ENCODE data around the gene OR6K3. TPM values are rescaled to one million over a fixed set of nuclear protein-coding genes. Genes with fewer than 3 reads are reported as not detected.
"Not testable (repeated sequence)": the region's sequence is repeated elsewhere in the genome, so short reads cannot be mapped to it uniquely, and the experiment has no call there.

OR6K3 gene
- total RNA-seq, 1 donor from 2014 or later: not detected

- not testable (repeated sequence) for DNase-seq (ENCODE audit: low read depth in 2 of 2)
These were observed 32.2 kb downstream of the OR6K3 start for GRCh38 chr1:158688343-158688742.

- no peak for DNase-seq (ENCODE audit: low read depth in 2 of 2)
These were observed 33.5 kb downstream of the OR6K3 start for GRCh38 chr1:158687037-158687436.

GRCh38 chr1:158686111-158687009 is 34.2 kb downstream of the OR6K3 start, which contains the start of gene SPTA1:
TSS of gene SPTA1 (minus strand) at chr1:158686715. CDS start at chr1:158686517, 198 bp downstream.
- DNase-seq (ENCODE audit: low read depth in 2 of 2): no peak

GRCh38 chr1:158685085-158685484 is 35.4 kb downstream of the OR6K3 start:
- no peak for DNase-seq (ENCODE audit: low read depth in 2 of 2)

- no peak for DNase-seq (ENCODE audit: low read depth in 2 of 2)
These were observed 38.9 kb downstream of the OR6K3 start for GRCh38 chr1:158681606-158682005.

GRCh38 chr1:158679289-158679688 is 41.2 kb downstream of the OR6K3 start:
- no peak for DNase-seq (ENCODE audit: low read depth in 2 of 2)

GRCh38 chr1:158675563-158676323 is 44.8 kb downstream of the OR6K3 start:
- DNase-seq (ENCODE audit: low read depth in 2 of 2): no peak

GRCh38 chr1:158674302-158674701 is 46.2 kb downstream of the OR6K3 start:
- no peak for DNase-seq (ENCODE audit: low read depth in 2 of 2)

Other genes starting within 250 kb of the OR6K3 start
- gene OR10R2, start 248.5 kb downstream of the OR6K3 start, total RNA-seq: not detected in 2 replicates
- not detected in 2 replicates for gene OR6Y1, start 166.3 kb downstream of the OR6K3 start, total RNA-seq
- gene OR6P1, start 150.1 kb downstream of the OR6K3 start, total RNA-seq: not detected in 2 replicates
- not detected in 2 replicates for gene OR10X1, start 140.8 kb downstream of the OR6K3 start, total RNA-seq
- not detected in 2 replicates for gene OR10Z1, start 115.5 kb downstream of the OR6K3 start, total RNA-seq
- gene SPTA1, start 34.0 kb downstream of the OR6K3 start, total RNA-seq: 0.40 and 0.87 TPM in 2 replicates
- gene OR6K2, start 20.1 kb downstream of the OR6K3 start, total RNA-seq: not detected in 2 replicates
- not detected in 2 replicates for gene OR6K6, start 34.0 kb upstream of the OR6K3 start, total RNA-seq
- not detected in 2 replicates for gene OR6N1, start 51.5 kb upstream of the OR6K3 start, total RNA-seq
- gene OR6N2, start 60.5 kb upstream of the OR6K3 start, total RNA-seq: not detected in 2 replicates
- gene MNDA, start 110.6 kb upstream of the OR6K3 start, total RNA-seq: not detected in 2 replicates
- gene PYHIN1, start 210.8 kb upstream of the OR6K3 start, total RNA-seq: not detected in 2 replicates

Data from lung microvascular endothelial cell (primary cell).